ENCODE data around the gene UBD. TPM values are rescaled to one million over a fixed set of nuclear protein-coding genes. Genes with fewer than 3 reads are reported as not detected.

The UBD gene
- total and polyA plus RNA-seq, 4 experiments from 2014 or later = not detected

GRCh38 chr6:29561091-29561490 is 1.6 kb upstream of the UBD start:
- peaks cover 36 to 62% of the 10 kb centered on the region in 2 donors for H3K27me3 Mint-ChIP-seq
- Histone ChIP-seq H3K4me3 (ENCODE audit: low read length in 2 of 2) (no peak overlapping the region), H3K27me3 (ENCODE audit: insufficient read depth, low read length) (peaks cover 7% of the 10 kb centered on the region), H3K36me3 (ENCODE audit: insufficient read depth, low read length) (no peaks in the 10 kb centered on the region), H3K4me1 (ENCODE audit: insufficient read depth, low read length) (no peaks in the 10 kb centered on the region), H3K9me3 (ENCODE audit: control insufficient read depth in 1 of 2, low read length in 2 of 2) (no peaks in the 10 kb centered on the region), H3K27ac (ENCODE audit: low read depth, low read length) (no peak overlapping the region)
- no peak overlapping the region for H3K27ac Mint-ChIP-seq
- peaks cover 0 to 6% (median 2%) of the 10 kb centered on the region in 4 donors for H3K4me1 Mint-ChIP-seq
- no peak for DNase-seq
- ChIA-PET CTCF (ENCODE audit: partially characterized antibody) (no interaction called here), POLR2A (ENCODE audit: partially characterized antibody) (no interaction called here)
- intact Hi-C loops (cut with micrococcal nuclease) = no loop called here
- H3K9me3 Mint-ChIP-seq = no peaks in the 10 kb centered on the region
- H3K4me3 Mint-ChIP-seq = no peak overlapping the region
- no peaks in the 10 kb centered on the region for H3K36me3 Mint-ChIP-seq

DNA sequence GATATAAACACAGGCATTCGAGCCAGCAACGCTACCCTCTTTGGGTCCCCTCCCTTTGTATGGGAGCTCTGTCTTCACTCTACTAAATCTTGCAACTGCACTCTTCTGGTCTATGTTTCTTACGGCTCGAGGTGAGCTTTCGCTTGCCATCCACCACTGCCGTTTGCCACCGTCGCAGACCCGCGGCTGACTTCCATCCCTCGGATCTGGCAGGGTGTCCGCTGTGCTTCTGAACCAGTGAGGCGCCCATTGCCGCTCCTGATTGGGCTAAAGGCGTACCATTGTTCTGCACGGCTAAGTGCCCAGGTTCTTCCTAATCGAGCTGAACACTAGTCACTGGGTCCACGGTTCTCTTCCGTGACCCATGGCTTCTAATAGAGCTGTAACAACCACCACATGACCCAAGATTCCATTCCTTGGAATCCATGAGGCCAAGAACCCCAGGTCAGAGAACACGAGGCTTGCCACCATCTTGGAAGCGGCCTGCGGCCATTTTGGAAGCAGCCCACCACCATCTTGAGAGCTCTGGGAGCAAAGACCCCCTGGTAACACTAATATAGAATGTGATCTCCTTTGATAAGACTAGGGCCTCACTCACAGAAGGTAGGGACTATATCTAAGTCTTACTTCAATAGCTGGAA is 973 bp downstream of the UBD start:
- Mint-ChIP-seq H3K9me3 (peaks cover 0 to 5% (median 0%) of the 10 kb centered on the region in 8 donors), H3K4me3 (no peak overlapping the region), H3K36me3 (no peaks in the 10 kb centered on the region), H3K4me1 (peaks cover 3 to 11% (median 10%) of the 10 kb centered on the region in 4 donors), H3K27me3 (peaks cover 51 to 75% of the 10 kb centered on the region in 2 donors), H3K27ac (no peak overlapping the region)
- ChIA-PET CTCF (ENCODE audit: partially characterized antibody) (no interaction called here), POLR2A (ENCODE audit: partially characterized antibody) (no interaction called here)
- Histone ChIP-seq H3K4me1 (ENCODE audit: insufficient read depth, low read length) (peaks cover 6% of the 10 kb centered on the region), H3K27me3 (ENCODE audit: insufficient read depth, low read length) (peaks cover 12% of the 10 kb centered on the region), H3K36me3 (ENCODE audit: insufficient read depth, low read length) (no peaks in the 10 kb centered on the region), H3K4me3 (ENCODE audit: low read length in 2 of 2) (no peak overlapping the region), H3K9me3 (ENCODE audit: control insufficient read depth in 1 of 2, low read length in 2 of 2) (no peaks in the 10 kb centered on the region), H3K27ac (ENCODE audit: low read depth, low read length) (no peak overlapping the region)
- intact Hi-C loops (cut with micrococcal nuclease) = no loop called here
- DNase-seq = no peak

DNA sequence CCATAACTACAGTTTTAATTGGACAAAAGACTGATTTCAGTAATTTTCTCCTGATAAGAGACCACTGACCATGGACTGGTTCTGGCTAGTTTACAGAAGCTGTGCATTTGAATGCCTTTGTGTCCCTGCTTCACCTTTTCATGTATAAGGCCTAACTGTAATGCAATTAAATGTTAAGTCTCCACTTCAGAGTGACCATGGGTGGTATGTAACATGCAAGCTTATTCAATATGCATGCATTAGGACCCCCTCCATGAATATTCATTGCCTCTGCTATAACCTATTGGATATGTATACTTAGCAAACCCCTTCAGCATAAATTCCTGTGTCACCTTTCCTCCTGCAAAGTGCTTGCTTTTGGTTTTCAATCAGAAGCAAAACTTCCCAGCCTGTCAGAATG is 2.2 kb downstream of the UBD start:
- H3K9me3 Mint-ChIP-seq = peaks cover 0 to 6% (median 0%) of the 10 kb centered on the region in 8 donors
- CTCF ChIA-PET (ENCODE audit: partially characterized antibody) = no interaction called here
- POLR2A ChIA-PET (ENCODE audit: partially characterized antibody) = no interaction called here

DNA sequence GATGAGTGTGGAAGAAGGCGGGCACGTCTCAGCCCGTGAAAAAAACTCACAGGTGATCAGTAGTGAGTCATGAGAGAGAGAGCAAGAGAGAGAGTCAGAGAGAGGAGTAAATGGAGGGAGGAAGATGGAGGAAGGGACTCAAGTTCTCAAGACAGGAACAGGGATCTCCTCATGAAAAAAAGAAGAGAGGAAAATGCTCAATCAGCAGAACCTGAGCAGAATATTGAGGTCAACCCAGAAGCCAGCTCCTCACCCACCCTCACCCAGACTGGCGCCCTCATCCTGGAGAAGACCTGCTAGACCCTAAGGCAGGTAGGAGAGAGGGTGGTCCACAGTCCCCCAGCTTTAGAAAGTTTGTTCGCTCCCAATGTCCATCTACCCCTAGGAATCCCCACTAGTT is 4.8 kb downstream of the UBD start:
- POLR2A ChIA-PET (ENCODE audit: partially characterized antibody) = no interaction called here
- Histone ChIP-seq H3K9me3 (ENCODE audit: control insufficient read depth in 1 of 2, low read length in 2 of 2) (no peaks in the 10 kb centered on the region), H3K27me3 (ENCODE audit: insufficient read depth, low read length) (peaks cover 10% of the 10 kb centered on the region), H3K27ac (ENCODE audit: low read depth, low read length) (no peak overlapping the region), H3K4me1 (ENCODE audit: insufficient read depth, low read length) (peaks cover 16% of the 10 kb centered on the region), H3K36me3 (ENCODE audit: insufficient read depth, low read length) (no peaks in the 10 kb centered on the region), H3K4me3 (ENCODE audit: low read length in 2 of 2) (no peak overlapping the region)
- H3K4me3 Mint-ChIP-seq = no peak overlapping the region
- H3K27me3 Mint-ChIP-seq = peaks cover 41 to 67% of the 10 kb centered on the region in 2 donors
- no peak for DNase-seq
- intact Hi-C loops (cut with micrococcal nuclease) = no loop called here
- peaks cover 0 to 6% (median 0%) of the 10 kb centered on the region in 8 donors for H3K9me3 Mint-ChIP-seq
- no peak overlapping the region for H3K27ac Mint-ChIP-seq
- no peaks in the 10 kb centered on the region for H3K36me3 Mint-ChIP-seq
- CTCF ChIA-PET (ENCODE audit: partially characterized antibody) = no interaction called here
- peaks cover 13 to 20% (median 17%) of the 10 kb centered on the region in 4 donors for H3K4me1 Mint-ChIP-seq

More for the DNA sequence above, 2.2 kb downstream of the UBD start:
- H3K27me3 ChIP-seq (ENCODE audit: insufficient read depth, low read length) = peaks cover 12% of the 10 kb centered on the region
- Mint-ChIP-seq H3K4me3 (no peak overlapping the region), H3K27me3 (peaks cover 46 to 75% of the 10 kb centered on the region in 2 donors), H3K27ac (no peak overlapping the region), H3K4me1 (peaks cover 13 to 20% (median 17%) of the 10 kb centered on the region in 4 donors), H3K36me3 (no peaks in the 10 kb centered on the region)
- no peaks in the 10 kb centered on the region for H3K36me3 ChIP-seq (ENCODE audit: insufficient read depth, low read length)
- intact Hi-C loops (cut with micrococcal nuclease) = no loop called here
- H3K4me1 ChIP-seq (ENCODE audit: insufficient read depth, low read length) = peaks cover 16% of the 10 kb centered on the region
- no peak overlapping the region for H3K27ac ChIP-seq (ENCODE audit: low read depth, low read length)
- DNase-seq = no peak
- no peak overlapping the region for H3K4me3 ChIP-seq (ENCODE audit: low read length in 2 of 2)
- H3K9me3 ChIP-seq (ENCODE audit: control insufficient read depth in 1 of 2, low read length in 2 of 2) = no peaks in the 10 kb centered on the region

- H3K36me3 Mint-ChIP-seq = no peaks in the 10 kb centered on the region
- ChIA-PET POLR2A (ENCODE audit: partially characterized antibody) (no interaction called here), CTCF (ENCODE audit: partially characterized antibody) (no interaction called here)
- Histone ChIP-seq H3K27ac (ENCODE audit: low read depth, low read length) (no peak overlapping the region), H3K4me1 (ENCODE audit: insufficient read depth, low read length) (peaks cover 16% of the 10 kb centered on the region), H3K27me3 (ENCODE audit: insufficient read depth, low read length) (peaks cover 9% of the 10 kb centered on the region), H3K4me3 (ENCODE audit: low read length in 2 of 2) (peak overlapping the region; percentile 9 to 49), H3K36me3 (ENCODE audit: insufficient read depth, low read length) (no peaks in the 10 kb centered on the region), H3K9me3 (ENCODE audit: control insufficient read depth in 1 of 2, low read length in 2 of 2) (no peaks in the 10 kb centered on the region)
- peak overlapping the region; percentile 84 to 95 (median 89) for H3K4me3 Mint-ChIP-seq
- peaks cover 13 to 20% (median 17%) of the 10 kb centered on the region in 4 donors for H3K4me1 Mint-ChIP-seq
- intact Hi-C loops (cut with micrococcal nuclease) = no loop called here
- peaks cover 40 to 61% of the 10 kb centered on the region in 2 donors for H3K27me3 Mint-ChIP-seq
- DNase-seq = peak in 4 of 5 donors; percentile 8 to 23 (median 16)
- peaks cover 0 to 6% (median 0%) of the 10 kb centered on the region in 8 donors for H3K9me3 Mint-ChIP-seq
- H3K27ac Mint-ChIP-seq = peak overlapping the region in 1 of 7 donors; percentile 28
Measured at GRCh38 chr6:29553268-29554057, 6.1 kb downstream of the UBD start.

- peaks cover 43 to 55% of the 10 kb centered on the region in 2 donors for H3K27me3 Mint-ChIP-seq
- peak overlapping the region; percentile 9 to 49 for H3K4me3 ChIP-seq (ENCODE audit: low read length in 2 of 2)
- H3K4me1 Mint-ChIP-seq = peaks cover 13 to 20% (median 17%) of the 10 kb centered on the region in 4 donors
- POLR2A ChIA-PET (ENCODE audit: partially characterized antibody) = no interaction called here
- peaks cover 0 to 6% (median 0%) of the 10 kb centered on the region in 8 donors for H3K9me3 Mint-ChIP-seq
- peaks cover 9% of the 10 kb centered on the region for H3K27me3 ChIP-seq (ENCODE audit: insufficient read depth, low read length)
- peak in 4 of 5 donors; percentile 60 to 70 (median 64) for DNase-seq
- H3K4me1 ChIP-seq (ENCODE audit: insufficient read depth, low read length) = peaks cover 16% of the 10 kb centered on the region
- H3K27ac Mint-ChIP-seq = peak overlapping the region in 1 of 7 donors; percentile 43
- no peaks in the 10 kb centered on the region for H3K36me3 ChIP-seq (ENCODE audit: insufficient read depth, low read length)
- H3K4me3 Mint-ChIP-seq = peak overlapping the region; percentile 84 to 95 (median 89)
- no peak overlapping the region for H3K27ac ChIP-seq (ENCODE audit: low read depth, low read length)
- H3K36me3 Mint-ChIP-seq = no peaks in the 10 kb centered on the region
- intact Hi-C loops (cut with micrococcal nuclease) = no loop called here
- no peaks in the 10 kb centered on the region for H3K9me3 ChIP-seq (ENCODE audit: control insufficient read depth in 1 of 2, low read length in 2 of 2)
- CTCF ChIA-PET (ENCODE audit: partially characterized antibody) = no interaction called here
Measured at GRCh38 chr6:29552512-29553051, 7.0 kb downstream of the UBD start.

- no peaks in the 10 kb centered on the region for H3K9me3 ChIP-seq (ENCODE audit: control insufficient read depth in 1 of 2, low read length in 2 of 2)
Measured at GRCh38 chr6:29547573-29547972, 12.0 kb downstream of the UBD start.

More at GRCh38 chr6:29547573-29547972, 12.0 kb downstream of the UBD start:
- Histone ChIP-seq H3K36me3 (ENCODE audit: insufficient read depth, low read length) (no peaks in the 10 kb centered on the region), H3K4me3 (ENCODE audit: low read length in 2 of 2) (no peak overlapping the region), H3K27ac (ENCODE audit: low read depth, low read length) (no peak overlapping the region), H3K4me1 (ENCODE audit: insufficient read depth, low read length) (peaks cover under 1% of the 10 kb centered on the region), H3K27me3 (ENCODE audit: insufficient read depth, low read length) (peaks cover 8% of the 10 kb centered on the region)
- Mint-ChIP-seq H3K27me3 (peaks cover 23% of the 10 kb centered on the region in 2 donors), H3K4me3 (no peak overlapping the region), H3K27ac (no peak overlapping the region), H3K36me3 (no peaks in the 10 kb centered on the region), H3K9me3 (peaks cover 0 to 5% (median 0%) of the 10 kb centered on the region in 8 donors), H3K4me1 (peaks cover under 1 to 3% (median 2%) of the 10 kb centered on the region in 4 donors)
- intact Hi-C loops (cut with micrococcal nuclease) = no loop called here
- CTCF ChIA-PET (ENCODE audit: partially characterized antibody) = interaction anchor here (0.9 kb wide), 1 partner anchor 106 kb away, joined by 3 read pairs; no protein-coding TSS in a partner anchor
- no peak for DNase-seq
- POLR2A ChIA-PET (ENCODE audit: partially characterized antibody) = no interaction called here
